GM19463 (cell line): Measurements from ENCODE around the gene ANTXR1.

Source experiments
- ATAC-seq: cut with Tn5 transposase; IDR thresholded peaks from one replicate; pipeline ENCODE4 v1.9.1; 2021; ENCODE audit warnings: mild to moderate bottlenecking, moderate library complexity; ENCODE audit not compliant: unreplicated experiment

ANTXR1 gene

GRCh38 chr2:69031466-69031865 lies 18.5 kb downstream of the ANTXR1 start:
- no peak for ATAC-seq

GRCh38 chr2:69032336-69032735 lies 19.4 kb downstream of the ANTXR1 start:
- ATAC-seq = no peak

GRCh38 chr2:69033461-69034095 lies 20.6 kb downstream of the ANTXR1 start:
- no peak for ATAC-seq

GRCh38 chr2:69034122-69034521 lies 21.1 kb downstream of the ANTXR1 start:
- ATAC-seq = no peak

GRCh38 chr2:69034845-69035244 lies 21.9 kb downstream of the ANTXR1 start:
- ATAC-seq = no peak

- no peak for ATAC-seq
These were observed 23.9 kb downstream of the ANTXR1 start for GRCh38 chr2:69036926-69037325.

- no peak for ATAC-seq
These were observed 28.2 kb downstream of the ANTXR1 start for GRCh38 chr2:69041214-69041613.

- ATAC-seq = no peak
These were observed 30.9 kb downstream of the ANTXR1 start for GRCh38 chr2:69043736-69044400.

GRCh38 chr2:69046221-69046662 lies 33.3 kb downstream of the ANTXR1 start:
- ATAC-seq = no peak

GRCh38 chr2:69047625-69048145 lies 34.7 kb downstream of the ANTXR1 start:
- ATAC-seq = no peak

GRCh38 chr2:69050802-69051201 lies 37.8 kb downstream of the ANTXR1 start:
- ATAC-seq = no peak

GRCh38 chr2:69053416-69053965 lies 40.5 kb downstream of the ANTXR1 start:
- ATAC-seq = no peak

- ATAC-seq = peak; percentile 96
These were observed 41.5 kb downstream of the ANTXR1 start for GRCh38 chr2:69054431-69054830.

GRCh38 chr2:69055688-69056470 lies 42.9 kb downstream of the ANTXR1 start:
- ATAC-seq = no peak

- no peak for ATAC-seq
These were observed 44.7 kb downstream of the ANTXR1 start for GRCh38 chr2:69057660-69058059.

- no peak for ATAC-seq
These were observed 46.8 kb downstream of the ANTXR1 start for GRCh38 chr2:69059731-69060290.

- ATAC-seq = no peak
These were observed 48.0 kb downstream of the ANTXR1 start for GRCh38 chr2:69060938-69061501.

GRCh38 chr2:69061525-69061924 lies 48.5 kb downstream of the ANTXR1 start:
- no peak for ATAC-seq

GRCh38 chr2:69062307-69062962 lies 49.5 kb downstream of the ANTXR1 start:
- ATAC-seq = no peak

- no peak for ATAC-seq
These were observed 52.9 kb downstream of the ANTXR1 start for GRCh38 chr2:69065735-69066336.
